ENCODE data around the gene FRMD5.

Gene FRMD5

GRCh38 chr15:43975326-43975725, 219.7 kb downstream of the FRMD5 start:
- no peak for DNase-seq (ENCODE audit: low read depth in 2 of 2)

GRCh38 chr15:43974852-43975251, 220.2 kb downstream of the FRMD5 start:
- no peak for DNase-seq (ENCODE audit: low read depth in 2 of 2)

DNA sequence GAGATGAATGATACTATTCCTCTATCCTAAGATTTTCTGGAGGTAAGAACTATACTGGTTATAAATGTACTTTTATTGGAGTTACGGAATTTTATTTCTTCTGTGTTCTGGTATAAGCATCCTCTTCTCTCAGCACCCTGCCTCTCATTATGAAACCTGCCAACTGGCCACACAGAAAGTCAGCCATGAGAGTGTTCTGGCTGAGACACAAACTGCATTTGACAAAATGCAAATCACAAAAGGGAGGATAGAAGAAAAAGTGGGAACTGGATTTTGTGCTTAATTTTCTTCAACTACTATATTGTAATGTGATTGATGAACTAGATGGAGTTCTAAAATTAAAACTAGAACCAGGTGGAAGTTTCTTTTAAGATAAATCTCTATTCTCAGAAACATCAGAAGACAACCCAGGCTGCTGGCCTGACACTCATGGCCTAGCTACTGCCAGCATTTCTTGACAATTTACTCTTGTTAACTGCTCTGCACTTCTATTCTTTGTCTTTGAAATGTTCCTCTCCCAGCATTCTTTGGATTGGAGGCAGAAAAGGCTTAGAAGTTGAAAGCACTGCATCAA, 225.2 kb downstream of the FRMD5 start:
- no peak for DNase-seq (ENCODE audit: low read depth in 2 of 2)

DNA sequence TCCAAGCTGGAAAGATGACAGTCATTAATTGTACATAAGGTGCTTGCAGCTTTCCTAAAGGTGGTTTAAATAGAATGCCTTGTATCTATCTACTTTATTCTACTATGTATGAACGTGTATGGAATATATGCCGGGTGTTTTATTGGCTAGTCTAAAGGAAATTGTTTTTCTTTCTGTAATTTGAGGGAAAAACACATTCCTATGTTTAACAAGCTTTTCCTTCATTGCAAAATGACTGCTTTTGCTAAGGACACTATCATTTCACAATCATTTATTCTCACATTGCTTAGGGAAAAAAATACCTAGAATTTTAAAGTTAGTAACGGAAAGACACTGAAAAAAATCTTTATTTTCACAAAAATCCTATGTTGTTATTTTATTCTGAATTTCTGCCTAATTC, 226.5 kb downstream of the FRMD5 start:
- DNase-seq (ENCODE audit: low read depth in 2 of 2), result no peak

- DNase-seq (ENCODE audit: low read depth in 2 of 2), result no peak
These were observed 228.4 kb downstream of the FRMD5 start for GRCh38 chr15:43966646-43967045.

DNA sequence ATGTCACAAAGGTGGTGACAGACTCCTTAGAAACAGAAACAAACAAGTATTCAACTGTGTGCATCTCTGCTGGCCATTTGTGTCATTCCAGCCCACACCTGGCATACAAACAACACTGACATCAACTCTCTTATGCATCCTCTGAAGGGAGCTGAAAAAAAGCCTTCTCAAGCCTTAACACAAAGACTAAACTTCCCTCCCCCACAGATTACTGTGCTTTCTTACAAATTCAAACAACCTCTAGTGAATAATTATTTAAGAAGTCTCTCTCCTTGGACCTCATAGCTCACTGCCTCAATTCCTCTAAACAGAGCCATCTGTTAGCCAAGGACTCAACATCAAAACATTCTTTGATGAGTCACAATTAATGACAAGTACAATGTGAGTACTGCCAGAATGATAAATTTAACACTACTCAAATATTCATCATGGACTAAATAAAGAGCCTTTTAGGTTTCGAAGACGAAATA, 236.2 kb downstream of the FRMD5 start:
- DNase-seq (ENCODE audit: low read depth in 2 of 2), result no peak

- DNase-seq (ENCODE audit: low read depth in 2 of 2), result no peak
These were observed 237.3 kb downstream of the FRMD5 start for GRCh38 chr15:43957724-43958123.

DNA sequence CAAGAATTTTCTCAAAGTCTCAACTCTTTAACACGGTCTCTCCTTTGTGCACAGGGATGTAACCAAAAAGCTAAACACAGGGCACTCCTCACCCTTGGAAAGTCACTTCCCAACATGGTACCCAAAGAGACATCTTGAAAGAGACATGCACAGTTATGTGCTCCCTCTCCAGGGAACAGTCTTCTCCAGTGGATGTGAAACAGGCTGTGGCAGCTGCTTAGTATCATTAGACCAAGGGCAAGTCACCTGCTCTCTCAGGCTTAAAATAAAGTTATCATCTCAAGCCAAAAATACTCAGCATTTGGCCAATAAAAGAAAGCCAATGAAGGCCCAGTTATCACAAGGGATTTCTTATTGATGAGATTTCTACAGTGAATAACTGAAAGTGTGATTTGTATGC, 239.9 kb downstream of the FRMD5 start:
- DNase-seq (ENCODE audit: low read depth in 2 of 2), result no peak

DNA sequence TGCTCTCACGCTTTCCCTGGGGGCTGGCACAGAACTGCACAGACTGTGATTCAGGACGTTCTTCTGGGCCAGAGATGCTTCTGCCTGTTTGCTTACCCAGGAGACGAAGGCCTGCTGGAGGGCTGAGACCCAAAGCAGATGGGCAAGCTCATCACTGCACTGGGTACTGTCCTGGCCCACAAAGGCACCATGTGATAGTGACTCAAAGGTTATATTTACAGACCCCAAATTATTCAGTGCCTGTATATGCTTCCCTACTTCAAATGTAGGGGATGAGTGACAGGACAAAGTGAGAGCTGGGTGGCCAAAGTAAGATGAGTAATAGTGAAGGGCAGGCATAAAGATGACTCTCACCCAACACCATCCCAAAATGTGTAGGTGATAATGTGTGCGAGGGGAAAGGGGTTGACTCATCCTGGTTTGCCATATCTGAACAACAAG, 240.9 kb downstream of the FRMD5 start:
- no peak for DNase-seq (ENCODE audit: low read depth in 2 of 2)

- DNase-seq (ENCODE audit: low read depth in 2 of 2), result no peak
These were observed 241.7 kb downstream of the FRMD5 start for GRCh38 chr15:43953402-43953801.

DNA sequence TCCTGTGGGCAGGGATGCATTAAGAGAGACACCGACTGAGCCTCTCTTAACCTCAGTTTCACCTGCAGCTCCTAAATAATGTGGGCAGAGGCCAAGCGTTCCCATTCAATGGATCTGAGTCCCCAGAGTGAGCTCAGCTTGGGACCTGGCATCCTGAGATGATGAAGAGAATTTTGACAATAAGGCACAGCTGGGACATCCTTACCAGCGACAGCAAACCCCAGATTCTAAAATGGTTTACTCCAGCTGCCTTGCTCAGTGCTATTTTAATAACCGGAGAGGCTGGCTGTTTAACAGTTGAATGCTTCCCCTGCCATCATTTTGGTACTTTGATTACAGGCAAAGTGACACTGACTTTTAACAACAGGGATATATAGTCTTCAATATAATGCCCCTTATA, 244.5 kb downstream of the FRMD5 start:
- no peak for DNase-seq (ENCODE audit: low read depth in 2 of 2)

DNA sequence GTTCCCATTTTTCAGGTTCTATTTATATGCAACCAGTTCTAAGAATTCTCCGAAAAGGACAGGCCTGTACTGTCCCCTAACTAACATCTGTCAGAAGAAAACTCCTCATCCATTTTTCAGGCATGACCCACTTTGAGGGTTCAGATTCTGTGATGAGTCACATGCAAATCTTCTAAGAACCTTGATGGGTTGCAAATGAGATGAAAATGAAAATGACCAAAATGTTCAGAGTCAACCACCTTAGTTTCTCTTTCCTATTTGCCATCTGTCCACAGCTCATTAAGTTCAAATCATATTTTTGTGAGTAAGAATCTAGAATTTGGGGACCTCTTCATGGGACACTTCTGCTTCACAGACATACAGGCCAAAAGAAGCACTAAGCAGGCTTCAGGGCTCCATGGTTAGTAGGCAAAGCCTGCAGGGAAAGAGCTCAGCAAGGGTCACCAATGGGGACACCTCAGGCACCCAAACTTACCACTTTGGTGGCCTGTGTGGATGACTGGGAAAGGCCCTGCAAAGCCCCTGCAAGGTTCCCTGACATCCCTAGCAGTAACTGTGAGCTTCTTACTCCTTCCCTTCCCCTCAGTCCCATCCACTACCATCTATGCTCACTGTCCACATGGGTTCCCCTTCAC, 246.3 kb downstream of the FRMD5 start:
- DNase-seq (ENCODE audit: low read depth in 2 of 2), result no peak

- no peak for DNase-seq (ENCODE audit: low read depth in 2 of 2)
These were observed 251.6 kb downstream of the FRMD5 start for GRCh38 chr15:43943511-43943910.

GRCh38 chr15:43942194-43942593, 252.9 kb downstream of the FRMD5 start:
- DNase-seq (ENCODE audit: low read depth in 2 of 2), result no peak

GRCh38 chr15:43941555-43941954, 253.5 kb downstream of the FRMD5 start:
- no peak for DNase-seq (ENCODE audit: low read depth in 2 of 2)

GRCh38 chr15:43941071-43941470, 254.0 kb downstream of the FRMD5 start:
- no peak for DNase-seq (ENCODE audit: low read depth in 2 of 2)

- no peak for DNase-seq (ENCODE audit: low read depth in 2 of 2)
These were observed 256.0 kb downstream of the FRMD5 start for GRCh38 chr15:43939070-43939469.

DNA sequence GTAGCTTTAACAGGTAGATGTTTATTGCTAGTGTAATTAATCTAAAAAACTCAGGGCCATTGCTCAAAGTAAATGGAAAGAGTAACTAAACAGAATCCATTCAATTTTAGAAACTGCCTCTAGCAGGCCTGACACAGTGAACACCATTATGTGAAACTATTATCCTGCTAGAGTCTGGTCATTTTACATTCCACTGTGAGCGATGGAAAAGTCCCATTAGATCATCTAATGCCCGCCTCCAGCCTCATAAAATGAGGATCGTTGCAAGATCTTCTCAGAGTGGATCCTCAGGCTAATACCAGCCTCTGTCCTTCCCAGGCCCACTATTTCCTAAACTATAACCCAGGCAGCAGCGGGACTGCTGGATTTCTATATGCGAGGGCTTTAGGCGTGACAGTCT, 260.6 kb downstream of the FRMD5 start:
- no peak for DNase-seq (ENCODE audit: low read depth in 2 of 2)

- no peak for DNase-seq (ENCODE audit: low read depth in 2 of 2)
These were observed 262.2 kb downstream of the FRMD5 start for GRCh38 chr15:43932907-43933306.

DNA sequence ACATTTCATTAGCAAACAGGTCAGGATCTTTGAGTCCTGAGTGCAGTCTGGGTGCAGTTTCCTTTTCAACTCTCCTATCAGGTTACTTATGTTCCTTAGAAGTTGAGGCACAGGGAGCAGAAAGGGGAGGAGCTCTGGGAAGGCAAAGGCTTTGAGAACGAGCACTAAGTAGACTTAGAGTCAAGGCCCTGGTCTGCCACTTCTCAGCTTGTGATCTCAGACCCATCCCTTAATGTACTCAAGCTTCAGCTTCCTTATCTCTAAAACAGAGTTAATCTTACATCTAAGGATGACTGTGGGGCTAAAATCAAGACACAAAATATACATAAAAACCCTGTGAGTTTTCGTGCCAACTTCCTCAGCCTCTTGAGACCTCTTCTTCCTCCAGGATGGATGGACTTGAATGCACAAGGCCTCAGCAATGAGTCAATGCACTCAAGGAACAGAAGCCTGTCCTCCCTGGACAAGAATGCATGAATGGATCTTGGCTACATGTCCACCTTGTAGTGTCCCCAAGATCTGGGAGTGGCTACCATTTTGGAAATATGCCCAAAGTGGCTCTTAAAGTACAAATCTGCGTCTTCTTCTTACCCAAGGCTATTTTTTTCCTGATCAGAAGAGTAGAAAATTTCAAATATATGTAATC, 263.2 kb downstream of the FRMD5 start:
- no peak for DNase-seq (ENCODE audit: low read depth in 2 of 2)

DNA sequence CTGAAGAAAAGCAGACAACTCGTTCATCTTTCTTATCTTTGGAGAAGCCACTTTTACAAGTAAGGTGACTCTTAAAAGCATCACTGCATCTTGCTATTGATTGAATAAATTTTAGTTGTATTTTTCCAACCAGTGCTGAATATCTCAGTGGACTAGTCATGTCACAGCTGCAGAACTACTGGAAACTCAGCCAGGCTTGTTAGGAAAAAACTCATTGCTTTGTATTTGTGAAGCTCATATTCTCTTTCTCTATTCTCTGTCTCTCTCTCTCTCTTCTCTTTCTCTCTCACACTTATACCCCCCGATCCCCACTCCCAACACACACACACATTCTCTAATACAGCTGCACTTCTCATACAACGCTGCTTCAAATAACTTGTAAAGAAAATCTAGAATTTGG, 264.0 kb downstream of the FRMD5 start:
- no peak for DNase-seq (ENCODE audit: low read depth in 2 of 2)

DNA sequence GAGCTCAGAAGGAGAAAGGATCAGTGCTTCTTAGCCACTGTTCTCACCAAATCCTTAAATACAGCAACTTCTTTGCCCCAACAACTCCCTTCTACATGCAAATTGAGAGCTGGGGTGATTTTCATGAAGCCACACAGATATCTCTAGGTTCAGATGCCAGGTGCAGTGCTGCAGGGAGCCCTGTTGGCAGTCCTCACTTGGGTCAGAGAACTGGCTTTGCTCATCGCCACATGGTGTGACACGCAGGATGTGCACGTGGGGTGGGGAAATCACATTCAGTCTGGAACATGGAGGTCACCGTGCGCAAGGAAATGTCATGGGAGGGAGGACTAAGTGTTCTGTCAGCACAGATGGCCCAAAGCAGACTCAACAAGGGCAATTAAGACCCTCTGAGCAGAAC, 264.5 kb downstream of the FRMD5 start:
- no peak for DNase-seq (ENCODE audit: low read depth in 2 of 2)

DNA sequence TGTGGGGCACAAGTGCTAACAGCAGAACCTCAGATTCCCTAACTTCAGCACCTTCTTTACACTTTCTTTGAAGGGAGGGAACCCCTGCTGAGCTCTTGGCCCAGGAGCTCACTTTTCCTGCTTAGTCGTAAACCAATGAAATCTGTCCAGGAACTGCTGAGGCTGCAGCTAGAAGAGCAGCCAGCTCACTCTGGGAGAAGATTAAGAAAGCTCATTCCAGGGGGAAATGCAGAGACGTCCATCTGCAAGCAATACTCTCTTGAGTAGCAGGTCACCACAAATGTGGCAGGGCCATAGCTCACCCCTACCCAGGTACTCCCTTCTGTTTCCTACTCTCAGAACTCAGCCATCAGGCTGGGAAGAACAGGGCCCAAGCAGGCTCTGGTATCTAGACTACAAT, 265.0 kb downstream of the FRMD5 start:
- DNase-seq (ENCODE audit: low read depth in 2 of 2), result no peak

All from stimulated activated CD4-positive, alpha-beta T cell treated with anti-CD3 and anti-CD28 coated beads, Interleukin-15, amount 100 ng/mL, for 48 hours (primary cell).